GM18873 (cell line): ENCODE data around the gene DDIT4L.
"Not testable (repeated sequence)": the region's sequence is repeated elsewhere in the genome, so short reads cannot be mapped to it uniquely, and the experiment has no call there.

Experiments
- ATAC-seq: cut with Tn5 transposase; IDR thresholded peaks from one replicate; pipeline ENCODE4 v1.9.1; 2021; ENCODE audit warnings: mild to moderate bottlenecking, moderate library complexity, moderate number of reproducible peaks; ENCODE audit not compliant: unreplicated experiment, low FRiP score

DDIT4L gene, protein sequence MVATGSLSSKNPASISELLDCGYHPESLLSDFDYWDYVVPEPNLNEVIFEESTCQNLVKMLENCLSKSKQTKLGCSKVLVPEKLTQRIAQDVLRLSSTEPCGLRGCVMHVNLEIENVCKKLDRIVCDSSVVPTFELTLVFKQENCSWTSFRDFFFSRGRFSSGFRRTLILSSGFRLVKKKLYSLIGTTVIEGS

GRCh38 chr4:100189820-100190642, at the start of gene DDIT4L:
TSS of gene DDIT4L (minus strand) at chr4:100190468. CDS start at chr4:100189983, 485 bp downstream.
- ATAC-seq, result no peak

- no peak for ATAC-seq
Measured at GRCh38 chr4:100240008-100240407, 49.7 kb upstream of the DDIT4L start.

DNA sequence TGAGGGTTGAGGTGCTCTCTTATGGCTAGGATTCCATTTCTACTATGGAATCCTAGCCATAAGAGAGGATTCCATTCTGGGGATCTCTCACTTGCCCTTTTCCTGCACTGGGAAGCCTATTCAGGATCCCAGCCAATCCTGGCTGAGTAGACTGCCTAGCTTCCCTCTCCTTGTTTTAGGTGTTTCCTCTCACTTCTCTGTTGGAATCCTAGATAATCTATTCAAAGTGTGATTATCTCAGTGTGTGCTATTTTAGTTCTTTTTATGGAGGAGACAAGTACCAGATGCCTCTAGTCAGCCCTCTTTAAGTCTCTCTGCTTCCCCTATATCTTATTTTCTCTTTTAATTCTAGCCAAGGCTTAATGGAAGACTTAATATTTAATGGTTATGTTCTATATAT, 34.5 kb upstream of the DDIT4L start:
- no peak for ATAC-seq

- ATAC-seq, result no peak
Measured at GRCh38 chr4:100224160-100224559, 33.9 kb upstream of the DDIT4L start.

DNA sequence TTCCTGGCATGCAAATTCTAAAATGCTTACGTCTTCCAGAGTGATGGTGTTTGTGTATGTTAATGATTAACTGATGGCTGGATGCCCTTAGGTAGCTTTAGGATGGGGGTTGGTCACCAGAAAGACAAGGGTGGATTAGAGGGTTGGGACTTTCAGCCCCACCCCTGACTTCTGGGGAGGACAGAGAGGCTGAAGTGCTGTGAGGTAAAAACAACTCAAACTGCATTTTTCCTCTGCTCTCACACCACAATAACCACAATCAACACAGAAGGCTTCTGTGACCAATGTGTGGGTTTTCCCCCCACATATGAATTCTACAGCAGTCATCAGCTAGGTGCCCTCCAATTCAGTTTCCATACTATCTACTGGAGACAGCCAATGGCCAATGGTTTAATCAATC, 18.7 kb upstream of the DDIT4L start:
- ATAC-seq, result peak; percentile 92

DNA sequence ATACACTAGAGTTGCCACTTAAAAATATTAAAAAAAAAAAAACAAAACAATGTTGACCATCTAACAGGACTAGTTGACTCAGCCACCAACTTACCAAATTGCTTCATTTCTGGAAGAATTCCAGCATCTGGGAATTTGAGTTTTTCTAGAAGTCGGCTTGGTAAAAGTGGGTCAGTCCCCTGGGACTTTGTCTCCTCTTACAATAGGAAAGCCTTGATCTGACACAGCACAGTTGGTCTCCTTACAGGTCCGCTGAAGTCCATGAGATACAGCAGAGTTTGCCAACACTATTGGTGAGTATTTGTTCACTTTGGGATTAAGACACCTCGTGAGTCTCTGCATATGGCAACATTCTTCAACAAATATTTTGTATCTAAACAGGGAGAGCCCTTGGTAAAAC, 18.2 kb upstream of the DDIT4L start:
- ATAC-seq, result peak; percentile 10

DNA sequence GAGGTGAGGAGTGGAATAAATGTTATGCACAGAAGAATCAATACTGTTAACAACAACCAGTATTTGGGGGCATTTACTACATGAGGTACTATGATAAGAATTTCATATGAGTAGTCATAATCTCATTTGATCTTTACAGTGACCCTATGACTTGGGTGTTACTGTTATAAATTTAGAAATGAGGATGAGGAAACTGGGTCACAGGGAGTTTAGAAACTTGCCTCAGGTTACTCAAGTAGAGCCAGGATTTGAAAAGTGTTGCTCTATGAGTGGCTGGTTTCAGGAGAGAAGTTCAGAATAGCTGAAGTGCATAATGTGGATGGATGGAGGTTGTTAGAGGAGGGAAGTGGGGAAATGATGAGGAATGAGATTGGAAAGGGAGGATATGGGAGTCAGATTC, 16.6 kb upstream of the DDIT4L start:
- ATAC-seq, result no peak

- no peak for ATAC-seq
Measured at GRCh38 chr4:100198061-100198460, 7.8 kb upstream of the DDIT4L start.

DNA sequence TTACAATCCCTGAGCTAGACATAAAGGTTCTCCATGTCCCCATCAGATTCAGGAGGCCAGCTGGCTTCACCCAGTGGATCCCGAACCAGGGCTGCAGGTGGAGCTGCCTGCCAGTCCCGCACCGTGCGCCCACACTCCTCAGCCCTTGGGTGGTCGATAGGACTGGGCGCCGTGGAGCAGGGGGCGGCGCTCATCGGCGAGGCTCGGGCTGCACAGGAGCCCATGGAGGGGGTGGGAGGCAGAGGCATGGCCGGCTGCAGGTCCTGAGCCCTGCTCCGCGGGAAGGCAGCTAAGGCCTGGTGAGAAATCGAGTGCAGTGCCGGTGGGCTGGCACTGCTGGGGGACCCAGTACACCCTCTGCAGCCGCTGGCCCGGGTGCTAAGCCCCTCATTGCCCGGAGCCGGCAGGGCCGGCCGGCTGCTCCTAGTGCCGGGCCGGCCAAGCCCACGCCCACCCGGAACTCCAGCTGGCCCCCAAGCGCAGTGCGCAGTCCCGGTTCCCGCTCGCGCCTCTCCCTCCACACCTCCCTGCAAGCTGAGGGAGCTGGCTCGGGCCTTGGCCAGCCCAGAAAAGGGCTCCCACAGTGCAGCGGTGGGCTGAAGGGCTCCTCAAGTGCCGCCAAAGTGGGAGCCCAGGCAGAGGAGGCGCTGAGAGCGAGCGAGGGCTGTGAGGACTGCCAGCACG, 6.3 kb upstream of the DDIT4L start:
- ATAC-seq, result not testable (repeated sequence)

- no peak for ATAC-seq
Measured at GRCh38 chr4:100190643-100191600, 654 bp upstream of the DDIT4L start.

DNA sequence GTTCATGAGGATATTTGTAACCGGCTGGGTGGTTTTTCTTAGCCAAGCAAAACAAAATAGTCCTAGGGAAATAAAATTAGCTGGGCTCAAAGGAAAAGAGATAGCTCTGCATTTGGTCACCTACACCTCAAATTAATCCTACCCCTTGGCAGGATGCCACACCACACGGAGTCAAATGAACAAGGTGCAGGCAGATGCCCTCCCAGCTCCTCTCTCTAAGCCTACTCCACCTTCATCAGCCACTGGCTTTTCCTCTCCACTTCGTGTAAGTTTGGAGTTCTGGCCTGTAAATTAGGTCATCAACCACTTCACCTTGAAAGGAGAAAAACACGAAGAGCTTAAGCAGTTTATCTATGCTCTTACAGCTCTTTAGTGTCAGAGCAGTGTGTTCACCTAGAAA, 1.4 kb downstream of the DDIT4L start:
- ATAC-seq, result no peak

DNA sequence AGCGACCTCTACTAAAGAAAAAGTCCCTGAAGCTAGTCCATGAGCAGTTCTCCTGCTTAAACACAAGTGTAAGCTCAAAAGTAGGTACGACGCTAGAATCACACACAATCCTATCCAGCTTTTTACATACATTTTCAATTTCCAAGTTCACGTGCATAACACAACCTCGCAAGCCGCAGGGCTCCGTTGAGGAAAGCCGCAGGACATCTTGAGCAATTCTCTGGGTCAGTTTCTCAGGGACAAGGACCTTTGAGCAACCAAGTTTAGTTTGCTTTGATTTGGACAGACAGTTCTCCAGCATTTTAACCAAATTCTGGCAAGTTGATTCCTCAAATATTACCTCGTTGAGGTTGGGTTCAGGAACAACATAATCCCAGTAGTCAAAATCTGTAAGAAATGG, 2.5 kb downstream of the DDIT4L start:
- no peak for ATAC-seq

- no peak for ATAC-seq
Measured at GRCh38 chr4:100184787-100185186, 5.5 kb downstream of the DDIT4L start.

DNA sequence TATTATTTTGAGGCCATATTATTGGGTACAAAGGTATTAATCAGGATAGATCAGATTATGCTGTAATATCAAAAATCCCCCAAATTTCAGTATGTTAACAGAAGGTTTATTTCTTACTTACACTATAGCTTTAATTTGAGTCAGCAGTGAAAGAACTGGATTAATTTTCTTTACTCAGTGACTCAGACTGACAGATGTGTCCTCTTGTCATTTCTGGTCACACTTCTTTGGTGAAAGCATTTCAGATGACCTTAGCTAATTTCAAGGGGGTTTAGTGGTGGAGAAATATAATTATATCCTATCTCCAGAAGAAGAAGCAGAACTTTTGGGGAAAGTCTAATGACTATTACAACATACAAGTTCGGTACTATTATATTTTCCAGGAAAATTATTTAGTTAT, 12.4 kb downstream of the DDIT4L start:
- no peak for ATAC-seq

DNA sequence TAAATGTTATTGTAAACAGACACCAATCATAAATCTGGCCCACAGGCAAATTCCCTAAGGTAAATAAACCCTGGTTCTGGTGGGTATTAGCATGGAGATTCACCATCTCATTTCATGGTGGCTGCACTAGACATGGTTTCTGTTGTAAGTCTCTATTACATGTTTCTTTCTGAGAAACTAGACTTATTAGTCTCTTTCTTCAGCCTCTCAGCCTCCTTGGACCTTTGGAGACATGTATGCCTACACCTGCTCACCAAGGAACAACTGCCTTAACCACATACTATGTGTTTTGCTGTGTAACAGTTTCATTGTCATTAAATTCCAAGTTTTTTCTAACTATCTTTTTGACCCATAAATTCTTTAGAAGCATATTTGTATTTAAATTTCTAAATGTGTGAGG, 13.1 kb downstream of the DDIT4L start:
- ATAC-seq, result no peak

DNA sequence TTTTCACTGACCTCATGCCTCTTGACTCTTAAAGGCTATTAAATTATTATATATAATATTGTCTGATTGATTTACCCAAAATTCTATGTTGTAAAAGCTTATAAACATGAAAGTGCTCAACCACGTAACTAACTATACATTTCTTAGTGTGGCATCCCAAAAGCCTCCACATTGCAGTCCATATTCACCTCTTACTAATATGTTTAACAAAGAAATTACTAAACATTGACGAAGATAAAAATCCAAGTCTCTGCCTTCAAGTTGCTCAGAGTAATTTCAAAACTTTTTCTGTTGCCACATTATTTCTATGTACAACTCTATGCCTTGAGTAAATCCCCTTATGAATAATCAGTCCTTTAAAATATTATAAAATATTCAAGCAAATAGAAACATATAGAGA, 14.4 kb downstream of the DDIT4L start:
- no peak for ATAC-seq

DNA sequence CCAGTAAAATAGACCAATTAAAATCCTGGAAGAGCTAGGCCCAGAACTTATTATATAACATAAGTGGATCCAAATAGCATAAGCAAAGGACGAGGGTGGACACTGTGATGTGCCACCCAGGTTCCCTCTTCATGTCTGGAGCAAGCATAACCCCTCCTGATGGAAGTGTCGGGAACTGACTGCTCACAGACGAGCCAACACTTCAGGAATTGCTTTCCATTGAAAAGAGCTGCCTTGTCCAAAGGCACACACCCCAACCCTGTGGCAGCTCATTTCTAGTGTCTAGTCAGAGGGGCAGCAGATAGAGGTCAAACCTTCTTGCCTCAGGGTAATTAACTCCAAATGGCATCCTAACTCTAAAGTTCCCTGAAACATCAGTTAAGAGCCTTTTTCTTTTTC, 15.3 kb downstream of the DDIT4L start:
- ATAC-seq, result no peak

DNA sequence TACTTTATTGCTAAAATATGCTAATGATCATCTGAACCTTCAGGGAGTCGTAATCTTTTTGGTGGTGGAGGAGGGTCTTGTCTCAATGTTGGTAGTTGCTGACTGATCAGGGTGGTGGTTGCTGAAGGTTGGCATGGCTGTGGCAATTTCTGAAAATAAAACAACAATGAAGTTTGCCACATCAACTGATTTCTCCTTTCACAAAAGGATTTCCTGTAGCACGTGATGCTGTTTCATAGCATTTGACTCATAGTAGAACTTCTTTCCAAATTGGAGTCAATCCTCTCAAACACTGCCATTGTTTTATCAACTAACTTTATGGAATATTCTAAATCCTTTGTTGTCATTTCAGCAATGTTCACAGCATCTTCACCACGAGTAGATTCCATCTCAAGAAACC, 19.3 kb downstream of the DDIT4L start:
- ATAC-seq, result no peak

- ATAC-seq, result no peak
Measured at GRCh38 chr4:100169491-100170485, 20.5 kb downstream of the DDIT4L start.
